ENCODE measurements around the gene RAD51. TPM values are rescaled to one million over a fixed set of nuclear protein-coding genes. Genes with fewer than 3 reads are reported as not detected.

The RAD51 gene
- total RNA-seq, 1 experiment from 2014 or later: 30.3 TPM

DNA sequence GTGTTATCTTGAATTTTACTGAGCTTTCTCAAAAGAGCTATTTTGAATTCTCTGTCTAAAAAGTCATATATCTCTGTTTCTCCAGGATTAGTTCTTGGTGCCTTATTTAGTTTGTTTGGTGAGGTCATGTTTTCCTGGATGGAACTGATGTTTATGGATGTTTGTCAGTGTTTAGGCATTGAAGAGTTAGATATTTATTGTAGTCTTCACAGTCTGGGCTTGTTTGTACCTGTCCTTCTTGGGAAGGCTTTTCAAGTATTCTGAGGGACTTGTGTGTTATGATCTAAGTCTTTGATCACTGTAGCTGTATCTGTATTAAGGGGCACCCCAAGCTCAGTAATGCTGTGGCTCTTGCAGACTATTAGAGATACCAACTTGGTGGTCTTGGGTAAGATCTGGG, 10.6 kb upstream of the RAD51 start:
- in situ Hi-C loops (cut with HindIII; ENCODE audit: low pct_unique_long_range_greater_than_20kb, low sequenced_read_pairs) (no loop called here), intact Hi-C loops (cut with micrococcal nuclease; ENCODE audit: unreplicated experiment) (no loop called here)
- no peak for TF ChIP-seq SIN3A (IDR thresholded peaks at IDR 0.05; ENCODE audit: borderline replicate concordance, insufficient read depth, low read depth, low read length)
- no peak for TF ChIP-seq POLR2AphosphoS5 (IDR thresholded peaks at IDR 0.05; ENCODE audit: low read depth, low read length)
- TF ChIP-seq, protein P1, sequence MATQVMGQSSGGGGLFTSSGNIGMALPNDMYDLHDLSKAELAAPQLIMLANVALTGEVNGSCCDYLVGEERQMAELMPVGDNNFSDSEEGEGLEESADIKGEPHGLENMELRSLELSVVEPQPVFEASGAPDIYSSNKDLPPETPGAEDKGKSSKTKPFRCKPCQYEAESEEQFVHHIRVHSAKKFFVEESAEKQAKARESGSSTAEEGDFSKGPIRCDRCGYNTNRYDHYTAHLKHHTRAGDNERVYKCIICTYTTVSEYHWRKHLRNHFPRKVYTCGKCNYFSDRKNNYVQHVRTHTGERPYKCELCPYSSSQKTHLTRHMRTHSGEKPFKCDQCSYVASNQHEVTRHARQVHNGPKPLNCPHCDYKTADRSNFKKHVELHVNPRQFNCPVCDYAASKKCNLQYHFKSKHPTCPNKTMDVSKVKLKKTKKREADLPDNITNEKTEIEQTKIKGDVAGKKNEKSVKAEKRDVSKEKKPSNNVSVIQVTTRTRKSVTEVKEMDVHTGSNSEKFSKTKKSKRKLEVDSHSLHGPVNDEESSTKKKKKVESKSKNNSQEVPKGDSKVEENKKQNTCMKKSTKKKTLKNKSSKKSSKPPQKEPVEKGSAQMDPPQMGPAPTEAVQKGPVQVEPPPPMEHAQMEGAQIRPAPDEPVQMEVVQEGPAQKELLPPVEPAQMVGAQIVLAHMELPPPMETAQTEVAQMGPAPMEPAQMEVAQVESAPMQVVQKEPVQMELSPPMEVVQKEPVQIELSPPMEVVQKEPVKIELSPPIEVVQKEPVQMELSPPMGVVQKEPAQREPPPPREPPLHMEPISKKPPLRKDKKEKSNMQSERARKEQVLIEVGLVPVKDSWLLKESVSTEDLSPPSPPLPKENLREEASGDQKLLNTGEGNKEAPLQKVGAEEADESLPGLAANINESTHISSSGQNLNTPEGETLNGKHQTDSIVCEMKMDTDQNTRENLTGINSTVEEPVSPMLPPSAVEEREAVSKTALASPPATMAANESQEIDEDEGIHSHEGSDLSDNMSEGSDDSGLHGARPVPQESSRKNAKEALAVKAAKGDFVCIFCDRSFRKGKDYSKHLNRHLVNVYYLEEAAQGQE (IDR thresholded peaks at IDR 0.05; ENCODE audit: insufficient read depth in 1 of 2, low read depth in 2 of 2, low read length in 1 of 2): no peak
- no peak for TF ChIP-seq TCF7L2 (IDR thresholded peaks at IDR 0.05; ENCODE audit: low read depth, low read length)
- TF ChIP-seq, protein P2, sequence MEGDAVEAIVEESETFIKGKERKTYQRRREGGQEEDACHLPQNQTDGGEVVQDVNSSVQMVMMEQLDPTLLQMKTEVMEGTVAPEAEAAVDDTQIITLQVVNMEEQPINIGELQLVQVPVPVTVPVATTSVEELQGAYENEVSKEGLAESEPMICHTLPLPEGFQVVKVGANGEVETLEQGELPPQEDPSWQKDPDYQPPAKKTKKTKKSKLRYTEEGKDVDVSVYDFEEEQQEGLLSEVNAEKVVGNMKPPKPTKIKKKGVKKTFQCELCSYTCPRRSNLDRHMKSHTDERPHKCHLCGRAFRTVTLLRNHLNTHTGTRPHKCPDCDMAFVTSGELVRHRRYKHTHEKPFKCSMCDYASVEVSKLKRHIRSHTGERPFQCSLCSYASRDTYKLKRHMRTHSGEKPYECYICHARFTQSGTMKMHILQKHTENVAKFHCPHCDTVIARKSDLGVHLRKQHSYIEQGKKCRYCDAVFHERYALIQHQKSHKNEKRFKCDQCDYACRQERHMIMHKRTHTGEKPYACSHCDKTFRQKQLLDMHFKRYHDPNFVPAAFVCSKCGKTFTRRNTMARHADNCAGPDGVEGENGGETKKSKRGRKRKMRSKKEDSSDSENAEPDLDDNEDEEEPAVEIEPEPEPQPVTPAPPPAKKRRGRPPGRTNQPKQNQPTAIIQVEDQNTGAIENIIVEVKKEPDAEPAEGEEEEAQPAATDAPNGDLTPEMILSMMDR (IDR thresholded peaks at IDR 0.05): no peak
- ATAC-seq (no peak), DNase-seq (ENCODE audit: low read depth, low spot score) (no peak)
- Histone ChIP-seq H3K27me3 (ENCODE audit: control insufficient read depth, insufficient read depth, low read length) (no peaks in the 10 kb centered on the region), H3K4me3 (ENCODE audit: low read depth in 2 of 2, low read length in 2 of 2) (no peak overlapping the region), H3K36me3 (ENCODE audit: control insufficient read depth, insufficient read depth, low read length) (no peaks in the 10 kb centered on the region), H3K4me1 (ENCODE audit: control insufficient read depth, insufficient read depth, low read length) (no peaks in the 10 kb centered on the region), H3K9me3 (ENCODE audit: control insufficient read depth, insufficient read depth, low read depth, low read length) (no peaks in the 10 kb centered on the region), H3K27ac (ENCODE audit: low read length) (no peak overlapping the region)
- ChIA-PET POLR2A (no interaction called here), CTCF (no interaction called here)
- BruUV-seq (replicated peaks): no TSS peak

DNA sequence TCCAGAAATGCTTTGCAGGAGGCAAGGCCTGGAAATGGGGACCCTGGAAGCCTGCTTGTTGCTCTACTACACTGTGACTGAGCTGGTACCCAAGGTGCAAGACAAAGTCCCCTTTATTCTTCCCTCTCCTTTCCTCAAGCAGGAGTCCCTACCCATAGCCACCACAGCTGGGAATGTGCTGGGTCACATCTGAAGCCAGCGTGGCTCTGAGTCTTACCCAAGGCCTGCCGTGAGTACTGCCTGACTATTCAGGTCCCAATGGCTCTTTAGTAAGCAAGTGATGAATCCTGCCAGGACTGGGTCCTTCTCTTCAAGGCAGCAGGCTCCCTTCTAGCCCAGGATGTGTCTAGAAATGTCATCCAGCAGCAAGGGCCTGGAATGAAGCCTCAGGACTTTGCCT, 9.6 kb upstream of the RAD51 start:
- TF ChIP-seq, protein P1 (IDR thresholded peaks at IDR 0.05; ENCODE audit: insufficient read depth in 1 of 2, low read depth in 2 of 2, low read length in 1 of 2): no peak
- TF ChIP-seq, protein P2 (IDR thresholded peaks at IDR 0.05): no peak
- TF ChIP-seq TCF7L2 (IDR thresholded peaks at IDR 0.05; ENCODE audit: low read depth, low read length) (no peak), SIN3A (IDR thresholded peaks at IDR 0.05; ENCODE audit: borderline replicate concordance, insufficient read depth, low read depth, low read length) (no peak), POLR2AphosphoS5 (IDR thresholded peaks at IDR 0.05; ENCODE audit: low read depth, low read length) (no peak)
- BruUV-seq (replicated peaks): no TSS peak
- no peak for ATAC-seq
- no peak for DNase-seq (ENCODE audit: low read depth, low spot score)
- CTCF ChIA-PET: interaction anchor here (0.7 kb wide), 1 partner anchor 80 kb away, joined by 3 read pairs; no protein-coding TSS in a partner anchor
- no peaks in the 10 kb centered on the region for H3K27me3 ChIP-seq (ENCODE audit: control insufficient read depth, insufficient read depth, low read length)
- POLR2A ChIA-PET: no interaction called here
- no peaks in the 10 kb centered on the region; the same call in 1 of the 2 replicates for H3K4me1 ChIP-seq (ENCODE audit: control insufficient read depth, insufficient read depth, low read length)
- H3K9me3 ChIP-seq (ENCODE audit: control insufficient read depth, insufficient read depth, low read depth, low read length): no peaks in the 10 kb centered on the region
- H3K4me3 ChIP-seq (ENCODE audit: low read depth in 2 of 2, low read length in 2 of 2): no peak overlapping the region
- intact Hi-C loops (cut with micrococcal nuclease; ENCODE audit: unreplicated experiment): no loop called here
- in situ Hi-C loops (cut with HindIII; ENCODE audit: low pct_unique_long_range_greater_than_20kb, low sequenced_read_pairs): no loop called here
- no peak overlapping the region for H3K27ac ChIP-seq (ENCODE audit: low read length)
- no peaks in the 10 kb centered on the region for H3K36me3 ChIP-seq (ENCODE audit: control insufficient read depth, insufficient read depth, low read length)
